Measurements from ENCODE around the gene TACC2.
"Not testable (repeated sequence)": the region's sequence is repeated elsewhere in the genome, so short reads cannot be mapped to it uniquely, and the experiment has no call there.

Gene TACC2

DNA sequence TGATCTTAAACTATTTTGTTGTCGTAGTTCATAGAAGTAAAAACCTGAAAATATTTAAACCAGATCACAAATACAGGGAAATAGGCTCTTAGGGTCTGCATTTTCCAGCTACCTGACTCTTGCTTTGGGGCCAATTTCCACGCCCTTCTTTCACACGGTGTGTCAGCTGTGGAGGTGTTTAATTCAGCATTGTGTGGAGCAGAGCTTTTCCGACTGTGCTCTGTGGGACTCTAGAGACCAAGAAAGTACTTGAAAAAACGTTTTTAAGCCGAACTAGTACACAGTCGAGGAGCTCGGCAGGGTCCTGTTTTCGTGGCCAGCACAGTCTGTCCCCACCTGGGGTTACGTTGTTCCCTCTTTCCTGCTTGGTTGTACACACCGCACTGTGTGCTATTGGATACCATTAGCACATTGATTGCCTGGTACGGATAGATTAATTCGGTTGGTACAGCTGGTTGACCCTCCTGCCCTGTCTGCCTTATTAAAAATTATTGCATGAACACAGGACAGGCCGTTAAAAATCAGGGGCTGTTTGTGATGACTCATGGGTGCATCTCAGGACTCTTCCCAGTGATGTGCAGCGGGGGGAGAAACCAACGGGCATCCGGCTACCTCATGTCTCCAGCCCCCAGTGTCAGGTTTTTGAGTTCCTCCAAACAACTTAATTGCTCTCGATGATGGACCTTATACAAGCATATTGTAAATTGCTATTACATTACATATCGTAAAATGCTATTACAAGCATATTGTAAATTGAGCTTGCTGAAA, 201.4 kb downstream of the TACC2 start:
- no peak for DNase-seq
- in situ Hi-C loops (cut with MboI; ENCODE audit: low pct_unique_long_range_greater_than_20kb, low sequenced_read_pairs): no loop called here

DNA sequence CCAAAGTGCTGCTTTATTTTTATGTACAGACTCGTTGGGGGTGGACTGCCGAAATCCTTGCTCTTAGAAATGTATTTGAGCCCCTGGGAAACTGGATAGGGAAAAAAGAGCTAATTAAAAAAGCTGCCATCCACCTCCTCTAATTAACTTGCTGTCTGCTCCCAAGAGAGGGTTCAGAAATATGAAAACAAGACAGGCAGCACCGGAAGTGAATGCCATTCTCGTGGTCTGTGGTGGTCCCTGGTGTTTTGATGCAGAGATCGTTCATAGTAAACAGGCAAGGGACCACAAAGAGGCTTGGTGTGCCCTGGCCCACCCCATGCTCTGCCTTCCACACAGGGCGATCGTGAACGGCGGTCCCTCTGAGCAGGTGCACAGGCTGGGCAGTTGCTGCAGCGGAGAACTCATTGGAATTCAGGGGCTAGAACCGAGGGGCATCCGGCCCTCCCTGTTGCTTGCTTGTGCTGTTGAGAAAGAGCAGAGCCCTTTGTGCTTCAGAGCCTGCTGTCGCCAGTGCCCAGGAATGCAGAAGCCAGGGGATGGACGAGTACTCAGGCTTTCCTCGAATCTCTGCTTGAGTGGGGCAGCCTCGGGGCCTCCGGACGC, 203.1 kb downstream of the TACC2 start:
- no peak for DNase-seq
- in situ Hi-C loops (cut with MboI; ENCODE audit: low pct_unique_long_range_greater_than_20kb, low sequenced_read_pairs): no loop called here

DNA sequence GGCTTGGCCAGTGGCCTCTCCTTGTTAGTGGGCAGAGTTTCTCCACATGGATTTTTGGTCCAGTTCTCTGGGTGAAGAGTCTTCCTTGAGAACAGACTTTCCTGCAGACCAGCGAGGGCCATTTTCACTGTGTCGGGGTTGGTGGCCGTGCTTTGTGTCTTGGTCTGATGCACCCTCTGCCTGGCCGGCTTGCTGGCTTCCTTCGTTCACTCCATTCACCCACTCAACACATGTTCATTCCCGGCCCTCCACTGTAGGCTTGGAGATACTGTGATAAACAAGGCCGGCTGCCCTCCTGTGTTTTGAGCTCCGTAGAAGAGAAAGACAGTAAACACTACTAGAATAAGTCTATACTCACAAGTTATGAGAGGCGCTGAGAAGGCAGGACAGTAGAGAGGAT, 205.3 kb downstream of the TACC2 start:
- in situ Hi-C loops (cut with MboI; ENCODE audit: low pct_unique_long_range_greater_than_20kb, low sequenced_read_pairs): no loop called here

DNA sequence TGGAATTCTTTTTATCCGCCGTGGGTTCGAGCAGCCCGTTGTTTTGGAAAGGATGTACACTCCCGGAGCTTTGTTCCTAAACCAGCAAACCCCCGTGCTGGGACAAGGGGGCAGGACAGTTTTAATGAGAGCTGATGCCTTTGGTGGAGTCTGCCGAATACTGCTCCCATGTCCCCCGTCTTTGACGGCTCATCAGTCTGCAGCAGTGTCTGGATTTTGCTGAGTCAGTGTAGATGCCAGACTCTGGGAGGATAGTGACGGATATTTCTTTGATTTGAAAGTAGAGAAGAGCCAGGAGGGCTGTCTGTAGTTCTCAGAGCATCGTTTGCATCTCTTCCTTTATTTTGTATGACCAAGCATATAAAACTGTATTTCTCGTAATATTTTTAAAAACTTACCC, 207.3 kb downstream of the TACC2 start:
- in situ Hi-C loops (cut with MboI; ENCODE audit: low pct_unique_long_range_greater_than_20kb, low sequenced_read_pairs): no loop called here

More for the DNA sequence above, 205.3 kb downstream of the TACC2 start:
- DNase-seq: no peak

DNA sequence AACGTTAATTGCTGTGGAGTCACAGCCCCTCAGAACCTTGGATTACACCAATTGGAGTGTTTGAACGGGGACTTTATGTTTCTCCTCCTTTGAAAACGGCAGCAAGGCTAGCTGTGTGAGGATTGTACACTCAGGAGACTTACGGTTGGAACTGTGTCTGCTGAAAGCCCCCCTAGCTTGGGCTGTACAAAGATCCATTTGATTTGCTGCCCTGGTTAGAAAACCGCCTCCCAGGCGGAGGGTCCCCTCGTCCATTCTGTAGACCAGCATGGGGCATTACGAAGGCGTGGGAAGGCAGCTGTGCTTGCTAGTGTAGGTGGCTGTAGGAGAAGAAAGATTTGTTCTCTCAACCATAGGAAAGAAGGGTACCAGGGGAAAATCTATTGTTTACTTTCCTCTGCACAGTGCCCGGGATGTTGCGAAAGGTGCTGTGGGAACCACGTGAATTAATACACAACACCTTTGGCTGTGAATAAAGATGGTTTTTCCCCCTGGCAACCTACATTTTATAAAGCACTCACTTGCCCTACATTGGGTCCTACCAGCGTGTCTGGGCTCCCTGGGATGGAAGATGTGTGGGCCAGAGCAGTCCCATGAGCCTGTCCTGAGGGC, 208.8 kb downstream of the TACC2 start:
- DNase-seq: no peak
- in situ Hi-C loops (cut with MboI; ENCODE audit: low pct_unique_long_range_greater_than_20kb, low sequenced_read_pairs): no loop called here

More for the DNA sequence above, 207.3 kb downstream of the TACC2 start:
- DNase-seq: no peak

DNA sequence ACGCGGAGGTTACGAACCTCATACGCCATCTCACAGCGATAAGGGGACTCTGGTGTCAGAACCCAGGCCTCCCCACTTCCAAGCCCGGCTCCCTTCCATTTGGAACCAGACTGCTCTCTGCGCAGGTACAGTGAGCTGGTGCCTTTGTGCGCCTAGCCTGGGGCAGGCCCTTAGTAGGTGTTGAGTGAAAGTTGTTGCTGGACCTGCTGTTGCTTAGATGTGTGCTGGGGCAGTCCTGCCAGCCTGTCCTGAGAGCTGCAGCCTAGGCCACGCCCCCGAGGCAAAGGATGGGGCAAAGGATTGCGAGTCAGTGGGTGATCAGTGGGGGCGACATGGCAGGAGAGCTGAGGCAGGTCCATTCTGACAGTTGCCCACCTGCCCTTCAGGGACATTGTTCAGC, 209.7 kb downstream of the TACC2 start:
- DNase-seq: no peak
- in situ Hi-C loops (cut with MboI; ENCODE audit: low pct_unique_long_range_greater_than_20kb, low sequenced_read_pairs): no loop called here

DNA sequence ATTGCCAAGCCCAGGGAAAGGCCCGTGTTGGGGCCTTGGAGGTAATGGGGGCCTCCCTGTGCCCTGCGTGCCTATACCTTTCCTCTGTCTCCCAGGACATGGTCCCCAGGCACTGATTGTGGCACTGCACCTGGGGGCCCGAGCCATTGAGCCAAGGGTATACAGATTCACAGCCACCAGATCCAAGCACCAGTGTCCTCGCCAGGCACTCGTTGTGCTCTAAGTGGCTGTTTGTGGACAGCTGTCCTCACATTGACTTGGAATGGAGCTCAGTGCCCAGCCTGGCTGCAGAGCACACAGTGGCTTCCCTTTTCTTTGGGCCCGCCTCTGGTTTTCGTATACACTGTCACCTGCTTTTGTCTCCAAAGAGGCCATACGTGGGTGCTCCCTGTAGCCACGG, 210.1 kb downstream of the TACC2 start:
- in situ Hi-C loops (cut with MboI; ENCODE audit: low pct_unique_long_range_greater_than_20kb, low sequenced_read_pairs): no loop called here
- no peak for DNase-seq

DNA sequence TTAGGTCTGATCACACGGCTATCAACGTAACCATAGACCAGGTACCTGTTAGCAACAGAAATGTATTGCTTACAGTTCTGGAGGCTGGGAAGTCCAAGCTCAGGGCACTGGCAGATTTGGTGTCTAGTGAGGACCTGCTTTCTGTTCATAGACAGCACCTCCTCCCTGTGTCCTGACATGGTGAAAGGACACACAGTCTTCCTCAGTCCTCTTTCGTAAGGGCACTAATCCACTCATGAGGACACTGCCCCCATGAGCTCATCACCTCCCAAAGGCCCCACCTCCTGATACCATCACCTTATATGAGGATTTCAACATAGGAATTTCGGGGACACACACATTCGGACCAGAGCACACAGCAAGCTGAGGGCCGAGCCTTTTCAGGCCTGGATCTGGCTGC, 210.7 kb downstream of the TACC2 start:
- in situ Hi-C loops (cut with MboI; ENCODE audit: low pct_unique_long_range_greater_than_20kb, low sequenced_read_pairs): no loop called here

DNA sequence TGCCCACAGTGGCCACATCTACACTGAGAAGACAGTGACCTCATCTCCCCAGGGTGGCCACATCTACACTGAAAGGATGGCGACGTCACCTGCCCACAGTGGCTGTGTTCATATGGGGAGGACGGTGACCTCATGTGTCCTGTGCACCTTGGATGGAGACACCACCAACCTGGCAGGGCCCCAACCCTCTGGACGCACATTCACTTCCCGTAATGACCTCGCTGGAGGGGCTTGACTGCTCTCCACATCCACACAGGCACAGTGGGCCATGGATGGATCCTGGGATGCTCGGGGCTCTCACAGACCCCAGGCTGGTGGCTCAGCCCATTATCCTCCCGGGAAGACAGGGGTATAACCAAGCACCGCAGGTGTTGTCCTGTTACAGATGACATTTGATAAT, 212.4 kb downstream of the TACC2 start:
- DNase-seq: no peak
- in situ Hi-C loops (cut with MboI; ENCODE audit: low pct_unique_long_range_greater_than_20kb, low sequenced_read_pairs): no loop called here

More for the DNA sequence above, 210.7 kb downstream of the TACC2 start:
- no peak for DNase-seq

DNA sequence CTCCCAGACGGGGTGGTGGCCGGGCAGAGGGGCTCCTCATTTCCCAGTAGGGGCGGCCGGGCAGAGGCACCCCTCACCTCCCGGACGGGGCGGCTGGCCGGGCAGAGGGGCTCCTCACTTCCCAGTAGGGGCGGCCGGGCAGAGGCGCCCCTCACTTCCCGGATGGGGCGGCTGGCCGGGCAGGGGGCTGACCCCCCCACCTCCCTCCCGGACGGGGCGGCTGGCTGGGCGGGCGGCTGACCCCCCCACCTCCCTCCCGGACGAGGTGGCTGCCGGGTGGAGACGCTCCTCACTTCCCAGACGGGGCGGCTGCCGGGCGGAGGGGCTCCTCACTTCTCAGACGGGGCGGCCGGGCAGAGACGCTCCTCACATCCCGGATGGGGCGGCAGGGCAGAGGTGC, 214.2 kb downstream of the TACC2 start:
- DNase-seq; in situ Hi-C loops (cut with MboI; ENCODE audit: low pct_unique_long_range_greater_than_20kb, low sequenced_read_pairs): not testable (repeated sequence)

DNA sequence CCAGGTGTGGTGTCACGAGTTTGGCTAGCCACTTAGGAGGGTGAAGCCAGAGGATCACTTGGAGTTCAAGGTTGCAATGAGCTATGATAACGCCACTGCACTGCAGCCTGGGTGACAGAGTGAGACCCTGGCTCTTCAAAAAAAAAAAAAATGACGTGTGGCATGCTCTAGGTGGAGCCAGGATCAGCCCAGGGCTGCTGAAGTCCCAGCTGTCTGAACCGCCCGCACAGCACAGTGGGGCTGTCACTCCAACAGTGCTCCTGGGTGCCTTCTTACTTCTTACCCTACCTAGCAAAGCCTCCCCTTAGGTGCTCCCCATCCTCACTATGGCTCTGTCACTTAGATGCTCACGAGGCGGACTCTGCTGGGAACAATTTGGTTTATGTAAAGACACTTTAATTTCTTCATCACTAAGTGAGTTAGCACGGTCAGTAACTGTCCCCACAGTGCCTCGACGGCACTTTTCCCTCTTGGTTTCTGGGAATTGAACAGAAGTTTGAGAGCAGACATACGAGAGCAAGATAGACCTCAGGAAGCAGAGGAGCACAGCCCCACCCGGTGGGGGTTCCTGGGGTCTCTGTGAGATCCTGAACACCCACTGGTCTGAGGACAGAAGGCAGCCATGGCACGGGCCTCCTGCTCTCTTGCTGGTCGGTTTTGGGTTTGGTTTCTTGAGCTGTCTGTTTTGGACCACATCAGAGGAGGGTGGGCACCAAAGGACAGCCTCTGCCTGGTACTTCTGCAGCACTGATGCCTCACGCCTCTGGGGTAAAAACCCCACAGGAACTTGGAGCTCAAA, 215.9 kb downstream of the TACC2 start:
- DNase-seq: no peak
- in situ Hi-C loops (cut with MboI; ENCODE audit: low pct_unique_long_range_greater_than_20kb, low sequenced_read_pairs): no loop called here

DNA sequence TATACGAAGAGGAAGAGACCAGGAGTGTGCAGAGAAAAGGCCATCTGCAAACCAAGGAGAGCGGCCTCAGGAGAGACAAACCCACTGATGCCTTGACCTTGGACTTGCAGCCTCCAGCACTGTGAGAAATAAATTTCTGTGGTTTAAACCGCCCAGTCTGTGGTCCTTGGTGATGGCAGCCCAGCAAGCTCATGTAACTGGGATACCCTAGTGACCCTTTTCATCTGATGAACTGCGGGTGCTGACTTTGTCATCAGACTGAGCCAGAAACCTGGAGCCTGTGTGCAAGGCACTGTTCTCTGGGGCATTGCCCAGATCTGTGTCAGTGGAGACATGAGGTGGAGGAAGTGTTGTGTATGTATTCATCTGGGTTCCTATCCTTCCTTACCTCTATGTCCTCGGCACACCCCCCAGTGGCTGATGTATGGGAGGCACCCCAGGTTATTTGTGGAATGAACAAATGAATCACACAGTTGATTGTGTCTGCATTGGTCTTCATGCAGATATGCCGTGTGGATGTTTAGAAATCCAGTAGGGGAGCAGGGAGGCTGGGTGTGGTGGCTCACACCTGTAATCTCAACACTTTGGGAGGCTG, 217.6 kb downstream of the TACC2 start:
- no peak for DNase-seq

DNA sequence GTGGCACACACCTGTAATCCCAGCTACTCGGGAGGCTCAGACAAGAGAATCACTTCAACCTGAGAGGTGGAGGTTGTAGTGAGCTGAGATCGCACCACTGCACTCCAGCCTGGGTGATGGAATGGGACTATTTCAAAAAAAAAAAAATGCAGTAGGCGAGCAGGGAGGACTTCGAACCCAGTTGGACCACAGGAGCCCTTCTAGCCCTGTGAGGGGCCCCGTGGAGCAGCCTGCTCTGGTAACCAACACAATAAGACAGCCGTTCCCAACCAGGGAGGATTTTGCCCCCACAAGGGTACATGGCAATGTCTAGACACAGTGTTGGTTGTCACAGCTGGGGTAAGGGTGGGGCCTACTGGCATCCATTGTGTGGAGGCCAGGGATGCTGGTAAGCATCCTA, 218.2 kb downstream of the TACC2 start:
- in situ Hi-C loops (cut with MboI; ENCODE audit: low pct_unique_long_range_greater_than_20kb, low sequenced_read_pairs): no loop called here
- no peak for DNase-seq

More for the DNA sequence above, 217.6 kb downstream of the TACC2 start:
- in situ Hi-C loops (cut with MboI; ENCODE audit: low pct_unique_long_range_greater_than_20kb, low sequenced_read_pairs): no loop called here

DNA sequence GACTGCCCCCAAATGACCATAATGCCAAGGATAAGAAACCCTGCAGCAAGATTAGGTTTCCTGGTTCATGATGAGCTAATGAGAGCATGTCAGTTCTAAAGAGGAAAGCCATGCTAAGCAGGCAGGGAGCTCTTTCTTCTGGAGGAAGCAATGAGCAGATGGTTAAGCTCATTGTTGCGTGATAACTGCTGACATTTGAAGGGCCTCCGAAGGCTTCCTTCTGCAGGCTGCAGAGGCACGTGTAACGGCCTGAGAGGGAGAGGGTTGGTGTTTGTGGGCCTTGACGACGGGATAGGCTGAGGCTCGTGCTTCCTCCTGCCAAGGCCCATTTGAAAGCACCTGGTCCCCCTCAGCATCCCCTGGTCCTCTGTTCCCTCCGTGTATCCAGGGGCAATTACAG, 218.6 kb downstream of the TACC2 start:
- in situ Hi-C loops (cut with MboI; ENCODE audit: low pct_unique_long_range_greater_than_20kb, low sequenced_read_pairs): no loop called here
- peak; percentile 4 for DNase-seq

DNA sequence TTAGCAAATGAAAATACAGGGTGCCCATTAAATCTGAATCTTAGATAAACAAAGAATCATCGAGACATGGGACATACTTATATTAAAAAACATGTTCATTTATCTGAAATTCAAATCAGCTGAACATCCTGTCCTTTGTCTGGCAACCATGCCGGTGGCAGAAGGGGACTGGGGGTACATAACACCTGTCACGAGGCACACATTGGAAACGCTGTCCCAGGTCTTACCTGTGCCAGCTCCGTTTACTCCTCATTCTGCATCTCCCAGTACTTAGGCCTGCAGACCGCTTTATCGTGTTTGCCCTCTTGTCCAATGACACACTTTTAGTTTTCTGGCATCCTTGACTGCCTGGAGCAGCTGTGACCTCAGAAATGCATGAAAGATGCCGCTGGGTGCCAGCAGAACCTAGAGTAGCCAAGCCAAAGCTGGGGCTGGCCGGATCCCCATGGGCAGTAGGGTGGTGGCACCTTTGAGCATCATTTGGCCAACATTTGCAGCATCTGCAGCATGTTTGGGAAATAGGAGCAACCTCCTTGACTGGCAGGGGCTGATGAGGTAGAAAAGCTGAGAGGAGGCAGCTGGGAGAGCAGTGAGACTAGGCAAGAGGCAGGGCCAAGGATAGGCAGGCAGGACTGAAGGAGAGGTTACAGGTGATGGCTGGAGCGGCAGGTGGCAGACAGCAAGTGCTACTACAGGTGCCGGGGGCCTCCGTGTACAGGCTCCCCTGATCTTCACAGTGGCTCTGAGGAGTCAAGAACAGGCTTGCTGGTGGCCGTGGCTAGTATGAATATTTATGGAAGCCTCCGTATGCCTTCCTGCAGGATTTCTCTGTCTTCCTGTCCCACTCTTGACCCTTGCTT, 219.8 kb downstream of the TACC2 start:
- in situ Hi-C loops (cut with MboI; ENCODE audit: low pct_unique_long_range_greater_than_20kb, low sequenced_read_pairs): no loop called here
- DNase-seq: no peak

DNA sequence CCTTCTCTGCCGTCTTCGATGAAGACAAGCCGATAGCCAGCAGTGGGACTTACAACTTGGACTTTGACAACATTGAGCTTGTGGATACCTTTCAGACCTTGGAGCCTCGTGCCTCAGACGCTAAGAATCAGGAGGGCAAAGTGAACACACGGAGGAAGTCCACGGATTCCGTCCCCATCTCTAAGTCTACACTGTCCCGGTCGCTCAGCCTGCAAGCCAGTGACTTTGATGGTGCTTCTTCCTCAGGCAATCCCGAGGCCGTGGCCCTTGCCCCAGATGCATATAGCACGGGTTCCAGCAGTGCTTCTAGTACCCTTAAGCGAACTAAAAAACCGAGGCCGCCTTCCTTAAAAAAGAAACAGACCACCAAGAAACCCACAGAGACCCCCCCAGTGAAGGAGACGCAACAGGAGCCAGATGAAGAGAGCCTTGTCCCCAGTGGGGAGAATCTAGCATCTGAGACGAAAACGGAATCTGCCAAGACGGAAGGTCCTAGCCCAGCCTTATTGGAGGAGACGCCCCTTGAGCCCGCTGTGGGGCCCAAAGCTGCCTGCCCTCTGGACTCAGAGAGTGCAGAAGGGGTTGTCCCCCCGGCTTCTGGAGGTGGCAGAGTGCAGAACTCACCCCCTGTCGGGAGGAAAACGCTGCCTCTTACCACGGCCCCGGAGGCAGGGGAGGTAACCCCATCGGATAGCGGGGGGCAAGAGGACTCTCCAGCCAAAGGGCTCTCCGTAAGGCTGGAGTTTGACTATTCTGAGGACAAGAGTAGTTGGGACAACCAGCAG, 221.7 kb downstream of the TACC2 start:
- in situ Hi-C loops (cut with MboI; ENCODE audit: low pct_unique_long_range_greater_than_20kb, low sequenced_read_pairs): no loop called here

DNA sequence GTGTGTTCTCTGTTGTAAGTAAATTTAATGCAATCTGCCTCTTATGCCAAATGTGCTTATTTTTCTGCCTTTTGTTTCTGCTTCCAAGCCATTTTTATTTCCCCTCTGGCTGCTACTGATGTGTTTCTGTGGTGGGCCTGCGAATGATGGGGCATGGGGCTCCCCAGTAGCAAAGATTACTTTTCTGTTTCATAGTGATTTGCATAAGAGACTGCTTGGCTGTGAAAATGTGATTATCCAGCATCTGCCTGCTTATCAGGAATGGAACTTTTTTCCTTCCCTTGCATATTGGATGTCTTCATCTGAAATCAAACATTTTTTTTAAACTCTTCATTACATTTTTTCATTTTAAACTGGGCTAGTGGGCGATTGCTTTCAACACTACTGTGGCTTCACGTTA, 224.4 kb downstream of the TACC2 start:
- in situ Hi-C loops (cut with MboI; ENCODE audit: low pct_unique_long_range_greater_than_20kb, low sequenced_read_pairs): no loop called here
- no peak for DNase-seq

More for the DNA sequence above, 221.7 kb downstream of the TACC2 start:
- DNase-seq: no peak

DNA sequence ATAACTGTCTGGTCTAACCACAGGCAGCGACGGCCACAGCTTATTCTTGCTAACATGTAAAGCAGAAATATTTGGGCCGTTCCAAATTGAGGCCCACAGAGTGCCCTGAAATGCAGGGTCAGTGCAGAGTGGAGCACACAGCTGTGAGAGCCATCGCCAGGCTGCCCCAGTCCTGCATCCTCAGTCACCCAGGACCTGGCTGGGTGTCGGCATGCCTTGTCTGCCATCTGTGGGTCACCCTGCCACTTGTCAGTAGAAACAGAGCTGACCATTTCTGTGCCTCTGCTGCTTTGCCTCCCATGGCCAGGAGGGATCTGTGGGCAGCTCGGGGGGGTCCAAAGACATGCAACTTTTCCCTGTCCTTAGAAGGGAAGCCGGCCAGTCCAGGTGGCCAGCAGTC, 224.8 kb downstream of the TACC2 start:
- in situ Hi-C loops (cut with MboI; ENCODE audit: low pct_unique_long_range_greater_than_20kb, low sequenced_read_pairs): no loop called here
- no peak for DNase-seq
